ENCODE results near the gene FECH. TPM values are rescaled to one million over a fixed set of nuclear protein-coding genes. Genes with fewer than 3 reads are reported as not detected.
"Not testable (repeated sequence)": the region's sequence is repeated elsewhere in the genome, so short reads cannot be mapped to it uniquely, and the experiment has no call there.

The FECH gene
- total RNA-seq, 1 experiment from 2014 or later = 12.6 TPM

DNA sequence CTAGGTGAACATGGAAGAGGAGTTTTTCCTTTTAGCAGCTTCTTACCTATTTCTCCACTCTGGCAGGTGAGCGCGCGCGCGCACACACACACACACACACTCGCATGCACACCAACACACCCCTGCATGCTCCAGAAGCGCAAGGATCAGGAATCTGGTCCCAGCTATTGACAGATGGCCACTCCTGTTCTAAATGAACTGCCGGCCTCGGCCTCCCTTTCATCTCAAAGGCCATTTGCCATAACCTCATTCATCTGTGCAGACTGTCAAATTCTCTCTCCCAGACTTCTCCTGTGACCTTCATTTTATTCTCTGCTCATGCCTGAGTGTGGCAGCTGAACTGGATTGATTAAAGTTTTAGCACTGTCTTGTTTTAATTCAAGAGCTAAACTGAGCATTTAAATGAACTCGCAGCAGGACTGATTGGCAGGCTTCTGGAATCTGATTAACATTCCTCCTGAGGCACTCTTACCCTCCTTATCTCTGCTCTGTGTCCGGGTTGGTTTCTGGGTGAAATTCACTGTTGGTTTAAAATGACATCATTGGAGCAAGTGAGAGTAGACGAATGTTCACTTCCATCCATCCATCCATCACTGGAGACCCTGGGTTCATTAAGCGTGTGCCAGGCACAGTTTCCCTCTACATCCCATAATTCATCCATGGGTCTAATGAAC, 58.8 kb downstream of the FECH start:
- H3K36me3 ChIP-seq = no peaks in the 10 kb centered on the region
- no peaks in the 10 kb centered on the region for H3K27me3 ChIP-seq
- no peak overlapping the region for H3K4me3 ChIP-seq
- no peaks in the 10 kb centered on the region for H3K9me3 ChIP-seq (replicated peaks)
- no peaks in the 10 kb centered on the region for H3K4me1 ChIP-seq
- DNase-seq = no peak
- H3K27ac ChIP-seq = no peak overlapping the region

DNA sequence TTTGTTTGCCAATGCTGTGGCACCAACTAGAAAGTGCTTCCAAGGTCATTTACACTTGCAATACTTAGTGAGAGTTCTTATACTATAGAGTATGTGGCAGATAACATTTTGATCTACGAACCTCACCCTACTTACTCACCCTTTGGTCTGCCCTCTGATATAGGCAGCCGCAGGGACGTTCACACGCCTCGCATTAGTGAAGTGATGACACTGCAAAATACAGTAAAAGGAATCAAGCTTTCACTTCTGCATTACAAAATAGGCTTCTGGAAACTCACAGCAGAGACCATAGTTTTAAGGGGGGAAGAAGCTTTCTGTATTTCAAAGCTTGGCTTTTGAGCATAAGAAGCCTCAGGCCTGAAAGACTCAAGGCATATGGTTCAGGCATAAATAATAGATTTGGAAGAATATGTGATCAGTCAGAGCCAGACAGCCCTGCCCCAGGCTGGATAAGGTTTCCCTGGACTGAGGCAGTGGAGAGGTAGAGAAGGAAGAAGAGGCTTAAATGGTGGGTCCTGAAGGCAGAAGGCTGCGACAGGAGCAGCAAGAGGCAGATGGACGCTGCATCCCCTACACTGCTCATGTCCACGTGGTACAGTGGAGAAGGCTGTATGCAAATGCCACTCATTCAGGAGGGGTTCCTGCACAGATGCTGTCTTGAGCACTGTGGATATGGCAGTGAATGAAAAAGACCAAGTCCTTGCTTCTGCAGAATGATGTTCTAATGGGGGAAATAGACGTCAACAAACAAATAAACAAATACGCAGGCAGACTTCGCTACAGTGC, 63.1 kb downstream of the FECH start:
- Histone ChIP-seq H3K9me3 (replicated peaks) (no peaks in the 10 kb centered on the region), H3K27ac (no peak overlapping the region), H3K27me3 (no peaks in the 10 kb centered on the region), H3K4me1 (no peaks in the 10 kb centered on the region), H3K4me3 (no peak overlapping the region), H3K36me3 (no peaks in the 10 kb centered on the region)
- no peak for DNase-seq

DNA sequence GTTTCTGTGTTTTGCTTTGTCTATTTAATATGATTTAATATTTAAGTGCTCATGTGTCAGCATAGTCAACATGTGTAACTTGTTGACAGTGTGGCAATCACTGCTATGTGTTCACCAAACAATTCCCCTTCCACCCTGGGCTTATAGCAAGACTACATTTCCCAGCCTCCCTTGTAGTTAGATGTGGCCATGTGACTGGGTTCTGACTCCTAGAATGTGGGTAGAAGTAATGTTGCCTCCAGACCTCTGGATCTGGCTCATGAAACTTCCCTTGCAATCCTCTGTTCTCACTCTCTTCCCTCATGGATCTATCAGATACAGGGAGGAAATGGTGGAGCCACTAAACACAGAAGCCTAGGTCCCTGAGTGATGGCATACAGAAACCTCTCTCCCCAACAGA, 64.2 kb downstream of the FECH start:
- DNase-seq; H3K27me3 ChIP-seq; H3K4me3 ChIP-seq; H3K27ac ChIP-seq; H3K36me3 ChIP-seq; H3K4me1 ChIP-seq; H3K9me3 ChIP-seq (replicated peaks): not testable (repeated sequence)

GRCh38 chr18:57519668-57520424, 66.7 kb downstream of the FECH start:
- Histone ChIP-seq H3K36me3 (no peaks in the 10 kb centered on the region), H3K27me3 (no peaks in the 10 kb centered on the region), H3K4me1 (no peaks in the 10 kb centered on the region), H3K9me3 (replicated peaks) (no peaks in the 10 kb centered on the region), H3K4me3 (no peak overlapping the region), H3K27ac (no peak overlapping the region)
- DNase-seq = no peak

- no peak for DNase-seq
- Histone ChIP-seq H3K27me3 (no peaks in the 10 kb centered on the region), H3K36me3 (no peaks in the 10 kb centered on the region), H3K4me1 (no peaks in the 10 kb centered on the region), H3K9me3 (replicated peaks) (no peaks in the 10 kb centered on the region), H3K27ac (no peak overlapping the region), H3K4me3 (no peak overlapping the region)
These were observed 68.0 kb downstream of the FECH start for GRCh38 chr18:57518533-57518932.

DNA sequence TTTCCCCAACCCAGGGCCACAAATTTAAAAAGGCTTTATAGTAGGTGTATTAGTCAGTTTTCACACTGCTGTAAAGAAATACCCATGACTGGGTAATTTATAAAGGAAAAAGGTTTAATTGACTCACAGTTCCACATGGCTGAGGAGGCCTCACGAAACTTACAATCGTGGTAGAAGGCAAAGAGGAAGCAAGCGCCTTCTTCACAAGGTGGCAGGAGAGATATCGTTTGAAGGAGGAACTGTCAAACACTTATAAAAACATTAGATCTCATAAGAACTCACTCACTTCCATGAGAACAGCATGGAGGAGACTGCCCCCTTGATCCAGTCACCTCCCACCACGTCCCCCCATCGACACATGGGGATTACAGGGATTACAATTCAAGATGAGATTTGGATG, 70.4 kb downstream of the FECH start:
- Histone ChIP-seq H3K27me3 (no peaks in the 10 kb centered on the region), H3K27ac (no peak overlapping the region), H3K4me1 (no peaks in the 10 kb centered on the region), H3K4me3 (no peak overlapping the region), H3K9me3 (replicated peaks) (no peaks in the 10 kb centered on the region), H3K36me3 (no peaks in the 10 kb centered on the region)
- no peak for DNase-seq

DNA sequence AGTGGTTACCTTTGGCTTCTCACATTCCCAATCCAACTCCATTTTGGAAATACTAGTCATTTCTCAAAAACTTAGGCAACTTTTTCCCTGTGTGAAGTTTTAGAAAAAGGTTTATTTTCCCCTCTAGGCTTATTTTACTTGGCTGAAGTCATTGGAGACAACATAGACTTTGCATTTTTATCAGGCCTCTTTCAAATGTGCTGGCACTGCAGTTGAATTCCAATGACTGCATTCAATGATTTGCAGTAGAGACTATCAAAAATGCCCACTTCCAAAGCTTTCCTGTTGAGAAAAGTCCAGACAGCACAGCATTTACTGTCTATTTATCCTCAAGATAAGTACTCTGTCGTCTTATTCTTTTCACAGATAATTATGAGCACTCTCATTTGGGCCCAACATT, 81.3 kb downstream of the FECH start:
- Histone ChIP-seq H3K36me3 (no peaks in the 10 kb centered on the region), H3K4me1 (no peaks in the 10 kb centered on the region), H3K4me3 (no peak overlapping the region), H3K9me3 (replicated peaks) (no peaks in the 10 kb centered on the region), H3K27ac (no peak overlapping the region), H3K27me3 (no peaks in the 10 kb centered on the region)
- DNase-seq = no peak

- no peaks in the 10 kb centered on the region for H3K9me3 ChIP-seq (replicated peaks)
- no peak overlapping the region for H3K4me3 ChIP-seq
- no peak for DNase-seq
- H3K27ac ChIP-seq = no peak overlapping the region
- no peaks in the 10 kb centered on the region for H3K36me3 ChIP-seq
- H3K27me3 ChIP-seq = no peaks in the 10 kb centered on the region
- H3K4me1 ChIP-seq = no peaks in the 10 kb centered on the region
These were observed 83.9 kb downstream of the FECH start for GRCh38 chr18:57502624-57503023.

DNA sequence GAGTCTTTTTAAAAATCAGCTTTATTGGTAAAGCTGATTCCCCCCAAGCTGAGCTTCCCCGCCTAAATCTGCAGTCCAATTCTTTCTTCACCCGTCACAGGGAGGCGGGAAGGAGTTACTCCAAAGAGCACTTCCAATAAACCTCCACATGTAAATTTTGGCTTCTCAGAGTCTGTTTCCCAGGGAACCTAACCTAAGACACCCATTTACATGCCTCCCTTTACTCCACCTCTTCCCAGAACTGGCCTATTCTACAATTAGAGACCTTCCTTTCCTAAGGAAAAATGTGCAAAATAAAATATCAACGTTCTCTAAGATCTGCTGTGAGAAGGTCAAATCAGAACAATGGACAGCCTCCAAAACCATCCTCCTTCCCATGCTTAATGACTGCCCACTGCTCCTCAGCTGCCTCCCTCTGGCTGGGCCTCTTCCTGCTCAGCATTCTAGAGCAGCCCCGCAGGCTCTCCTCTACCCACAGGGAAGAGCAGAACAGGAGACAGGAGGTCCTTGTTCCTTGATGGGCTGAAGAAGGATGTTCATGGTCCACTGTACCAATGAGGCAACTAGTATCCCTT, 87.7 kb downstream of the FECH start:
- no peaks in the 10 kb centered on the region for H3K4me1 ChIP-seq
- no peaks in the 10 kb centered on the region for H3K27me3 ChIP-seq
- no peaks in the 10 kb centered on the region for H3K9me3 ChIP-seq (replicated peaks)
- H3K36me3 ChIP-seq = no peaks in the 10 kb centered on the region
- DNase-seq = no peak
- no peak overlapping the region for H3K27ac ChIP-seq
- no peak overlapping the region for H3K4me3 ChIP-seq

Other genes starting within 250 kb of the FECH start
- gene ST8SIA3, start 234.1 kb downstream of the FECH start, total RNA-seq (2014; rRNA removed; shearing (Covaris generic)) = under 0.01 TPM in 1 of 2 replicates, not detected in the other
- 1.9 and 2.2 TPM in 2 replicates for gene ONECUT2, start 151.3 kb downstream of the FECH start, total RNA-seq (2014; rRNA removed; shearing (Covaris generic))
- 83.8 and 90.8 TPM in 2 replicates for gene NARS1, start 35.1 kb upstream of the FECH start, total RNA-seq (2014; rRNA removed; shearing (Covaris generic))
- gene ATP8B1, start 216.6 kb upstream of the FECH start, total RNA-seq (2014; rRNA removed; shearing (Covaris generic)) = not detected in 2 replicates